Stimulated activated CD4-positive, alpha-beta T cell treated with anti-CD3 and anti-CD28 coated beads, TNF-alpha, amount 100 ng/mL, for 4 hours (primary cell): ENCODE data around the gene ASPHD1.
"Not testable (repeated sequence)": the region's sequence is repeated elsewhere in the genome, so short reads cannot be mapped to it uniquely, and the experiment has no call there.

ENCODE experiments used
- DNase-seq, 3 experiments: peaks; one replicate each; pipeline ENCODE4 v3.0.0-alpha.2; 2020; ENCODE audit warnings: low read depth in 3 of 3

ASPHD1 gene

GRCh38 chr16:29877266-29877961 lies 22.9 kb upstream of the ASPHD1 start:
- DNase-seq, result peak in 2 of 3 experiments; percentile 7 to 16

- DNase-seq, result no peak
These were observed 22.1 kb upstream of the ASPHD1 start for GRCh38 chr16:29878172-29878571.

- no peak for DNase-seq
These were observed 19.2 kb upstream of the ASPHD1 start for GRCh38 chr16:29881050-29881449.

GRCh38 chr16:29883987-29884386 lies 16.3 kb upstream of the ASPHD1 start:
- no peak for DNase-seq

- not testable (repeated sequence) for DNase-seq
These were observed 10.9 kb upstream of the ASPHD1 start for GRCh38 chr16:29889372-29889771.

- DNase-seq, result no peak
These were observed 8.5 kb upstream of the ASPHD1 start for GRCh38 chr16:29891525-29892457.

- DNase-seq, result no peak
These were observed 7.9 kb upstream of the ASPHD1 start for GRCh38 chr16:29892458-29892813.

GRCh38 chr16:29893553-29893952 lies 6.7 kb upstream of the ASPHD1 start:
- DNase-seq, result no peak

GRCh38 chr16:29894352-29894751 lies 5.9 kb upstream of the ASPHD1 start:
- no peak for DNase-seq

- no peak for DNase-seq
These were observed 3.4 kb upstream of the ASPHD1 start for GRCh38 chr16:29896841-29897240.

GRCh38 chr16:29897333-29897732 lies 3.0 kb upstream of the ASPHD1 start:
- DNase-seq, result no peak

GRCh38 chr16:29898135-29898803 lies 2.0 kb upstream of the ASPHD1 start:
- DNase-seq, result no peak

GRCh38 chr16:29898804-29899515 lies 1.3 kb upstream of the ASPHD1 start:
- DNase-seq, result no peak

- no peak for DNase-seq
These were observed 679 bp upstream of the ASPHD1 start, which contains the start of gene SEZ6L2 for GRCh38 chr16:29899516-29900101. Gene SEZ6L2, minus strand, starts transcription at chr16:29899550. Its CDS starts 531 bp downstream, at chr16:29899019.

GRCh38 chr16:29900888-29901606 lies 759 bp downstream of the ASPHD1 start:
- DNase-seq, result no peak

GRCh38 chr16:29901607-29901945 lies 1.3 kb downstream of the ASPHD1 start:
- DNase-seq, result no peak

- no peak for DNase-seq
These were observed 3.3 kb downstream of the ASPHD1 start for GRCh38 chr16:29903590-29903989.

- DNase-seq, result no peak
These were observed 4.7 kb downstream of the ASPHD1 start for GRCh38 chr16:29904947-29905346.

GRCh38 chr16:29905668-29906067 lies 5.4 kb downstream of the ASPHD1 start:
- DNase-seq, result no peak

GRCh38 chr16:29906520-29907244 lies 6.4 kb downstream of the ASPHD1 start:
- no peak for DNase-seq
